GM18526 (cell line): ENCODE results near the gene GBP7.

Experiments
- POLR2A ChIP-seq: IDR thresholded peaks from 3 replicates; pipeline ENCODE4 v1.6.1; 2011; ENCODE audit not compliant: insufficient read length; ENCODE audit errors: extremely low read depth

The GBP7 gene

GRCh38 chr1:89179343-89179742, 3.5 kb upstream of the GBP7 start:
- TF ChIP-seq POLR2A, result no peak

- no peak for TF ChIP-seq POLR2A
Observed at GRCh38 chr1:89176971-89177370, 1.2 kb upstream of the GBP7 start.

GRCh38 chr1:89174491-89174890, 1.3 kb downstream of the GBP7 start:
- no peak for TF ChIP-seq POLR2A

- TF ChIP-seq POLR2A, result no peak
Observed at GRCh38 chr1:89172468-89173143, 3.2 kb downstream of the GBP7 start.

GRCh38 chr1:89171067-89171438, 4.8 kb downstream of the GBP7 start:
- no peak for TF ChIP-seq POLR2A

- no peak for TF ChIP-seq POLR2A
Observed at GRCh38 chr1:89170170-89171066, 5.4 kb downstream of the GBP7 start.

- no peak for TF ChIP-seq POLR2A
Observed at GRCh38 chr1:89169166-89169565, 6.6 kb downstream of the GBP7 start.

- no peak for TF ChIP-seq POLR2A
Observed at GRCh38 chr1:89167590-89168230, 8.1 kb downstream of the GBP7 start.

GRCh38 chr1:89166705-89167104, 9.1 kb downstream of the GBP7 start:
- no peak for TF ChIP-seq POLR2A

GRCh38 chr1:89165811-89166210, 10.0 kb downstream of the GBP7 start:
- no peak for TF ChIP-seq POLR2A

- no peak for TF ChIP-seq POLR2A
Observed at GRCh38 chr1:89151047-89151446, 24.8 kb downstream of the GBP7 start.

GRCh38 chr1:89149976-89150375, 25.8 kb downstream of the GBP7 start:
- TF ChIP-seq POLR2A, result no peak

GRCh38 chr1:89149229-89149628, 26.6 kb downstream of the GBP7 start:
- no peak for TF ChIP-seq POLR2A

GRCh38 chr1:89147678-89148658, 27.8 kb downstream of the GBP7 start:
- no peak for TF ChIP-seq POLR2A

- TF ChIP-seq POLR2A, result no peak
Observed at GRCh38 chr1:89146721-89147120, 29.1 kb downstream of the GBP7 start.

- TF ChIP-seq POLR2A, result no peak
Observed at GRCh38 chr1:89143484-89143883, 32.3 kb downstream of the GBP7 start.
